Measurements from ENCODE around the gene BLVRA. TPM values are rescaled to one million over a fixed set of nuclear protein-coding genes. Genes with fewer than 3 reads are reported as not detected.
"Not testable (repeated sequence)": the region's sequence is repeated elsewhere in the genome, so short reads cannot be mapped to it uniquely, and the experiment has no call there.

The BLVRA gene
- total and polyA plus RNA-seq, 7 experiments from 2014 or later: 11.2 to 41.2 (median 28.2) TPM

GRCh38 chr7:43731494-43731893 lies 27.0 kb upstream of the BLVRA start:
- H3K27ac ChIP-seq (ENCODE audit: low read depth, low read length); H3K4me3 ChIP-seq (ENCODE audit: low read length); H3K27me3 ChIP-seq (ENCODE audit: control insufficient read depth in 2 of 2, insufficient read depth in 2 of 2, low read length in 2 of 2); intact Hi-C loops (cut with micrococcal nuclease); H3K36me3 ChIP-seq (ENCODE audit: control insufficient read depth in 2 of 3, insufficient read depth in 3 of 3, low read length in 3 of 3); H3K27me3 Mint-ChIP-seq; H3K27ac Mint-ChIP-seq; H3K9me3 Mint-ChIP-seq; ATAC-seq; DNase-seq; POLR2A ChIA-PET; H3K9me3 ChIP-seq (ENCODE audit: control insufficient read depth in 2 of 3, low read length in 3 of 3): not testable (repeated sequence)
- peaks cover 13 to 36% (median 29%) of the 10 kb centered on the region in 7 donors for H3K4me1 Mint-ChIP-seq
- CTCF ChIA-PET: interaction anchor here (1.0 kb wide), 1 partner anchor 199 kb away, joined by 3 read pairs; no protein-coding TSS in a partner anchor
- peak overlapping the region in 1 of 10 donors; percentile 36 for H3K4me3 Mint-ChIP-seq
- peaks cover 0 to 11% (median 0%) of the 10 kb centered on the region in 5 donors for H3K36me3 Mint-ChIP-seq
- peaks cover 15 to 20% of the 10 kb centered on the region in 2 donors for H3K4me1 ChIP-seq (ENCODE audit: control insufficient read depth in 2 of 2, insufficient read depth in 2 of 2, low read length in 2 of 2)

DNA sequence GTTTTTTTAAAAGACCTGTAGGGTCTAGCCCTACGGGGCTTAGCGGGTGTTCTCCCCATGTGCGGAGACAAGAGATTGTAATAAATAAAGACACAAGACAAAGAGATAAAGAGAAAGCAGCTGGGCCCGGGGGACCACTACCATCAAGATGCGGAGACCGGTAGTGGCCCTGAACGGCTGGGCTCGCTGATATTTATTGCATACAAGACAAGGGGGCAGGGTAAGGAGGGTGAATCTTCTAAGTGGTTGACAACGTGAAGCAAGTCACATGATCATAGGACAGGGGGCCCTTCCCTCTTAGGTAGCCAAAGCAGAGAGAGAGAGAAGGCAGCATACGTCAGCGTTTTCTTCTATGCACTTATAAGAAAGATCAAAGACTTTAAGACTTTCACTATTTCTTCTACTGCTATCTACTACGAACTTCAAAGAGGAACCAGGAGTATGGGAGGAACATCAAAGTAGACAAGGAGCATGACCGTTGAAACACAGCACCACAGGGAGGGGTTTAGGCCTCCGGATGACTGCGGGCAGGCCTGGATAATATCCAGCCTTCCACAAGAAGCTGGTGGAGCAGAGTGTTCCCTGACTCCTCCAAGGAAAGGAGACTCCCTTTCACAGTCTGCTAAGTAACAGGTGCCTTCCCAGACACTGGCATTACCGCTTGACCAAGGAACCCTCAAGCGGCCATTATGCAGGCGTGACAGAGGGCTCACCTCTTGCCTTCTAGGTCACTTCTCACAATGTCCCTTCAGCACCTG lies 23.7 kb upstream of the BLVRA start:
- H3K27me3 ChIP-seq (ENCODE audit: control insufficient read depth in 2 of 2, insufficient read depth in 2 of 2, low read length in 2 of 2); H3K36me3 ChIP-seq (ENCODE audit: control insufficient read depth in 2 of 3, insufficient read depth in 3 of 3, low read length in 3 of 3); H3K36me3 Mint-ChIP-seq; H3K27ac Mint-ChIP-seq; H3K27ac ChIP-seq (ENCODE audit: low read depth, low read length); H3K4me3 Mint-ChIP-seq; H3K9me3 Mint-ChIP-seq; H3K4me1 ChIP-seq (ENCODE audit: control insufficient read depth in 2 of 2, insufficient read depth in 2 of 2, low read length in 2 of 2); ATAC-seq; H3K9me3 ChIP-seq (ENCODE audit: control insufficient read depth in 2 of 3, low read length in 3 of 3); DNase-seq; CTCF ChIA-PET; intact Hi-C loops (cut with micrococcal nuclease); H3K4me3 ChIP-seq (ENCODE audit: low read length); H3K27me3 Mint-ChIP-seq; POLR2A ChIA-PET: not testable (repeated sequence)
- peaks cover 0 to 18% (median 6%) of the 10 kb centered on the region in 7 donors for H3K4me1 Mint-ChIP-seq

DNA sequence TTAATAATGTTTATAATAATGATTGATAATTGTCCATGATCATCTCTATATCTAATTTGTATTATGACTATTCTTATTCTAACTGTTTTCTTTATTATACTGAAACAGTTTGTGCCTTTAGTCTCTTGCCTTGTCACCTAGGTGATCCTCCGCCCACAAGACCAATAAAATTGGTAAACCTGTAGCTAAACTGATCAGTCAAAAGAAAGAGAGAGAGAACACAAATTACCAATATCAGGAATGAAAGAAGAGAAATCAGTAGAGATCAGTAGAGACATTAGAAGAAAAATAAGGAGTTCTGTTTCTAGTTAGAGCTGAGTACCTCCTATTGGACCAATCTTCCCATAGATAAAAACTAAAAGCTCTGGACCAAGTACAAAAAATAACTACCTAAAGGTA lies 23.1 kb upstream of the BLVRA start:
- intact Hi-C loops (cut with micrococcal nuclease): no loop called here
- H3K9me3 Mint-ChIP-seq: peaks cover 0 to 4% (median 0%) of the 10 kb centered on the region in 11 donors
- H3K4me1 ChIP-seq (ENCODE audit: control insufficient read depth in 2 of 2, insufficient read depth in 2 of 2, low read length in 2 of 2): no peaks in the 10 kb centered on the region
- H3K27ac Mint-ChIP-seq: peak overlapping the region in 1 of 9 donors; percentile 56
- H3K36me3 ChIP-seq (ENCODE audit: control insufficient read depth in 2 of 3, insufficient read depth in 3 of 3, low read length in 3 of 3): no peaks in the 10 kb centered on the region
- no peak overlapping the region for H3K27ac ChIP-seq (ENCODE audit: low read depth, low read length)
- ChIA-PET POLR2A (interaction anchor here (0.5 kb wide), 1 partner anchor 220 kb away, joined by 3 read pairs; no protein-coding TSS in a partner anchor), CTCF (no interaction called here)
- H3K4me3 Mint-ChIP-seq: no peak overlapping the region
- no peaks in the 10 kb centered on the region for H3K9me3 ChIP-seq (ENCODE audit: control insufficient read depth in 2 of 3, low read length in 3 of 3)
- H3K27me3 Mint-ChIP-seq: peaks cover 0 to 4% (median 0%) of the 10 kb centered on the region in 5 donors
- H3K4me3 ChIP-seq (ENCODE audit: low read length): no peak overlapping the region
- DNase-seq (no peak), ATAC-seq (no peak)
- peaks cover 0 to 16% (median under 1%) of the 10 kb centered on the region in 7 donors for H3K4me1 Mint-ChIP-seq
- H3K36me3 Mint-ChIP-seq: no peaks in the 10 kb centered on the region
- no peaks in the 10 kb centered on the region for H3K27me3 ChIP-seq (ENCODE audit: control insufficient read depth in 2 of 2, insufficient read depth in 2 of 2, low read length in 2 of 2)

DNA sequence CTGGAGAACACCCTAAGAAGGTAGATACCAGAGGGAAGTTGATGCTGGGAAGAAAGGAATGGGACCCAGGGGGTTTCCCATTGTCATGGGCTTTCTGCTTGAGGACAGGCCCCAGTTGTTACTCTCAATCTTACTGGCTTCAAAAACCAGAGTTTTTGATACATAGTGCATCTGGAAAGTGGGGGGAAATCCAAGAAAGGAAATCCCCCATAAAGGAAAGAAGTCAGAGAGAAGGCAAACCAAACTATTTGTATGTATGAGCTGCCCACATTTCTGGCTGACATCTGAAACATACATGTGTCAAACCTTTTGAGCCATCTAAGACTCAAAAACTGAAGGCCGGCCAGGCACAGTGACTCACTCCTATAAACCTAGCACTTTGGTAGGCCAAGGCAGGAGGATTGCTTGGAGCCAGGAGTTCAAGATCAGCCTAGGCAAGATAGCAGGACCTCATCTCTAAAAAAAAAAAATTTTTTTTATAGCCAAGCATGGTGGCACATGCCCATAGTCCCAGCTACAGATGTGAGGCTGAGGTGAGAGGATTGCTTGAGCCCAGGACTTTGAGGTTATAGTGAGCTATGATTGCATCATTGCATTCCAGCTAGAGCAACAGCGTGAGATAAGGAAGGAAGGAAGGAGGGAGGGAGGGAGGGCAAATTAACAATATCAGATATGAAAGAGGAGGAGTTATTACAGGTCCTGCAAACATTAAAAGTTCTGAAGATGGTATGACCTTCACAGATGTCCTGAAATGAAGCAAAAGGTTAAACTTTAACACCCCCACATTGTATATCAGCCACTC lies 22.5 kb upstream of the BLVRA start:
- intact Hi-C loops (cut with micrococcal nuclease): no loop called here
- no peak overlapping the region for H3K4me3 Mint-ChIP-seq
- ChIA-PET CTCF (interaction anchor here (1.2 kb wide), 1 partner anchor 15 kb away, joined by 3 read pairs; no protein-coding TSS in a partner anchor), POLR2A (interaction anchor here (0.5 kb wide), 1 partner anchor 219 kb away, joined by 3 read pairs; no protein-coding TSS in a partner anchor)
- no peaks in the 10 kb centered on the region for H3K36me3 Mint-ChIP-seq
- no peak overlapping the region for H3K27ac ChIP-seq (ENCODE audit: low read depth, low read length)
- DNase-seq: no peak
- H3K9me3 ChIP-seq (ENCODE audit: control insufficient read depth in 2 of 3, low read length in 3 of 3): no peaks in the 10 kb centered on the region
- H3K4me3 ChIP-seq (ENCODE audit: low read length): no peak overlapping the region
- H3K9me3 Mint-ChIP-seq: peaks cover 0 to 4% (median 0%) of the 10 kb centered on the region in 11 donors
- ATAC-seq: no peak
- H3K27me3 ChIP-seq (ENCODE audit: control insufficient read depth in 2 of 2, insufficient read depth in 2 of 2, low read length in 2 of 2): no peaks in the 10 kb centered on the region
- H3K27me3 Mint-ChIP-seq: peaks cover 0 to 4% (median 0%) of the 10 kb centered on the region in 5 donors
- no peaks in the 10 kb centered on the region for H3K36me3 ChIP-seq (ENCODE audit: control insufficient read depth in 2 of 3, insufficient read depth in 3 of 3, low read length in 3 of 3)
- H3K4me1 ChIP-seq (ENCODE audit: control insufficient read depth in 2 of 2, insufficient read depth in 2 of 2, low read length in 2 of 2): no peaks in the 10 kb centered on the region
- peak overlapping the region in 2 of 9 donors; percentile 14 to 56 for H3K27ac Mint-ChIP-seq
- H3K4me1 Mint-ChIP-seq: peaks cover 0 to 16% (median 0%) of the 10 kb centered on the region in 7 donors

GRCh38 chr7:43737467-43738127 lies 20.9 kb upstream of the BLVRA start:
- Histone ChIP-seq H3K27ac (ENCODE audit: low read depth, low read length) (no peak overlapping the region), H3K9me3 (ENCODE audit: control insufficient read depth in 2 of 3, low read length in 3 of 3) (no peaks in the 10 kb centered on the region), H3K27me3 (ENCODE audit: control insufficient read depth in 2 of 2, insufficient read depth in 2 of 2, low read length in 2 of 2) (no peaks in the 10 kb centered on the region), H3K36me3 (ENCODE audit: control insufficient read depth in 2 of 3, insufficient read depth in 3 of 3, low read length in 3 of 3) (no peaks in the 10 kb centered on the region), H3K4me1 (ENCODE audit: control insufficient read depth in 2 of 2, insufficient read depth in 2 of 2, low read length in 2 of 2) (no peaks in the 10 kb centered on the region), H3K4me3 (ENCODE audit: low read length) (no peak overlapping the region)
- ATAC-seq (no peak), DNase-seq (no peak)
- Mint-ChIP-seq H3K27ac (peak overlapping the region in 1 of 9 donors; percentile 59), H3K27me3 (peaks cover 0 to 4% (median 0%) of the 10 kb centered on the region in 5 donors), H3K9me3 (peaks cover 0 to 4% (median 0%) of the 10 kb centered on the region in 11 donors), H3K4me3 (no peak overlapping the region), H3K36me3 (no peaks in the 10 kb centered on the region), H3K4me1 (peaks cover 0 to 16% (median 0%) of the 10 kb centered on the region in 7 donors)
- intact Hi-C loops (cut with micrococcal nuclease): no loop called here
- ChIA-PET CTCF (no interaction called here), POLR2A (interaction anchor here (0.7 kb wide), 1 partner anchor 56 kb away, joined by 3 read pairs; no protein-coding TSS in a partner anchor)

GRCh38 chr7:43742692-43743091 lies 15.8 kb upstream of the BLVRA start:
- ATAC-seq: no peak
- H3K4me1 Mint-ChIP-seq: peaks cover 0 to 1% (median 0%) of the 10 kb centered on the region in 7 donors
- no peaks in the 10 kb centered on the region for H3K36me3 ChIP-seq (ENCODE audit: control insufficient read depth in 2 of 3, insufficient read depth in 3 of 3, low read length in 3 of 3)
- no peak overlapping the region for H3K27ac Mint-ChIP-seq
- POLR2A ChIA-PET: interaction anchor here (0.9 kb wide), 1 partner anchor 47 kb away, joined by 3 read pairs; no protein-coding TSS in a partner anchor
- no peaks in the 10 kb centered on the region for H3K36me3 Mint-ChIP-seq
- DNase-seq: no peak
- CTCF ChIA-PET: interaction anchor here (0.7 kb wide), 1 partner anchor 48 kb away, joined by 4 read pairs; no protein-coding TSS in a partner anchor
- H3K27me3 Mint-ChIP-seq: peaks cover 0 to 7% (median 0%) of the 10 kb centered on the region in 5 donors
- H3K4me3 ChIP-seq (ENCODE audit: low read length): no peak overlapping the region
- no peak overlapping the region for H3K4me3 Mint-ChIP-seq
- no peaks in the 10 kb centered on the region for H3K4me1 ChIP-seq (ENCODE audit: control insufficient read depth in 2 of 2, insufficient read depth in 2 of 2, low read length in 2 of 2)
- no peaks in the 10 kb centered on the region for H3K9me3 ChIP-seq (ENCODE audit: control insufficient read depth in 2 of 3, low read length in 3 of 3)
- H3K27ac ChIP-seq (ENCODE audit: low read depth, low read length): no peak overlapping the region
- intact Hi-C loops (cut with micrococcal nuclease): no loop called here
- peaks cover 0 to 4% (median 0%) of the 10 kb centered on the region in 11 donors for H3K9me3 Mint-ChIP-seq
- no peaks in the 10 kb centered on the region for H3K27me3 ChIP-seq (ENCODE audit: control insufficient read depth in 2 of 2, insufficient read depth in 2 of 2, low read length in 2 of 2)
